Activated naive CD4-positive, alpha-beta T cell treated with anti-CD3 and anti-CD28 coated beads, Interleukin-2, amount 50 U/mL, for 72 hours (primary cell): ENCODE data around the gene MIS18A. TPM values are rescaled to one million over a fixed set of nuclear protein-coding genes. Genes with fewer than 3 reads are reported as not detected.

ENCODE experiments used
- ATAC-seq, 2 donors: fragments of 150-1000 bp; cut with Tn5 transposase; 2 replicates each; pipeline ENCODE4 v1.10.0; 2021; ENCODE audit warnings: mild to moderate bottlenecking in 2 of 2, moderate library complexity in 2 of 2
- DNase-seq, 2 donors: peaks; one replicate each; pipeline ENCODE4 v3.0.0; 2021 to 2022; ENCODE audit warnings: low spot score in 2 of 2
- H3K27ac Mint-ChIP-seq, 2 donors: one replicate each; pipeline ENCODE4 v1.8.0; 2022; ENCODE audit warnings: mild to moderate bottlenecking in 2 of 2, mixed read lengths in 2 of 2
- H3K36me3 Mint-ChIP-seq, 2 donors: one replicate each; pipeline ENCODE4 v1.8.0; 2022; ENCODE audit warnings: mixed read lengths in 2 of 2
- H3K9me3 Mint-ChIP-seq, 2 donors: one replicate each; pipeline ENCODE4 v1.8.0; 2022; ENCODE audit warnings: mixed read lengths in 2 of 2
- total RNA-seq, 2 donors: library from RNA; stranded (reverse); gene quantifications; one replicate each; pipeline ENCODE4 v1.2.3, GENCODE V29; 2022

The MIS18A gene
- total RNA-seq, 2 donors from 2014 or later: 26.6 to 29.7 TPM

GRCh38 chr21:32245971-32246370, 32.9 kb downstream of the MIS18A start:
- no peaks in the 10 kb centered on the region for H3K9me3 Mint-ChIP-seq
- H3K36me3 Mint-ChIP-seq: peaks cover 0 to 5% of the 10 kb centered on the region in 2 donors
- ATAC-seq (no peak), DNase-seq (no peak)
- no peak overlapping the region for H3K27ac Mint-ChIP-seq

- Mint-ChIP-seq H3K9me3 (peaks cover 4 to 6% of the 10 kb centered on the region in 2 donors), H3K36me3 (peaks cover 0 to 7% of the 10 kb centered on the region in 2 donors), H3K27ac (no peak overlapping the region)
- no peak for DNase-seq
- peak in 1 of 2 donors; percentile 87 for ATAC-seq
Measured at GRCh38 chr21:32240851-32241687, 37.8 kb downstream of the MIS18A start.

GRCh38 chr21:32239551-32239950, 39.3 kb downstream of the MIS18A start:
- ATAC-seq (no peak), DNase-seq (no peak)
- peaks cover 4 to 6% of the 10 kb centered on the region in 2 donors for H3K9me3 Mint-ChIP-seq
- peaks cover 0 to 7% of the 10 kb centered on the region in 2 donors for H3K36me3 Mint-ChIP-seq
- no peak overlapping the region for H3K27ac Mint-ChIP-seq

- H3K9me3 Mint-ChIP-seq: peaks cover 4 to 6% of the 10 kb centered on the region in 2 donors
- H3K36me3 Mint-ChIP-seq: peaks cover 0 to 7% of the 10 kb centered on the region in 2 donors
- ATAC-seq (no peak), DNase-seq (no peak)
- no peak overlapping the region for H3K27ac Mint-ChIP-seq
Measured at GRCh38 chr21:32238063-32238462, 40.8 kb downstream of the MIS18A start.

- ATAC-seq: peak; percentile 29 to 33
- Mint-ChIP-seq H3K27ac (no peak overlapping the region), H3K36me3 (peaks cover 0 to 7% of the 10 kb centered on the region in 2 donors), H3K9me3 (peaks cover 4 to 6% of the 10 kb centered on the region in 2 donors)
- no peak for DNase-seq
Measured at GRCh38 chr21:32237021-32237420, 41.8 kb downstream of the MIS18A start.

GRCh38 chr21:32233722-32234301, 45.0 kb downstream of the MIS18A start:
- peaks cover 4 to 6% of the 10 kb centered on the region in 2 donors for H3K9me3 Mint-ChIP-seq
- H3K27ac Mint-ChIP-seq: no peak overlapping the region
- peaks cover 0 to 6% of the 10 kb centered on the region in 2 donors for H3K36me3 Mint-ChIP-seq
- no peak for DNase-seq
- no peak for ATAC-seq

- Mint-ChIP-seq H3K27ac (no peak overlapping the region), H3K36me3 (no peaks in the 10 kb centered on the region), H3K9me3 (no peaks in the 10 kb centered on the region)
- no peak for DNase-seq
- ATAC-seq: no peak
Measured at GRCh38 chr21:32233055-32233546, 45.7 kb downstream of the MIS18A start.

- Mint-ChIP-seq H3K9me3 (peaks cover 5 to 16% of the 10 kb centered on the region in 2 donors), H3K36me3 (peaks cover 0 to 8% of the 10 kb centered on the region in 2 donors), H3K27ac (no peak overlapping the region)
- DNase-seq (no peak), ATAC-seq (no peak)
Measured at GRCh38 chr21:32226444-32226843, 52.4 kb downstream of the MIS18A start.

Other genes starting within 250 kb of the MIS18A start
- not detected for gene MRAP, start 19.8 kb upstream of the MIS18A start, total RNA-seq
- gene URB1, start 114.0 kb upstream of the MIS18A start, total RNA-seq: 10 to 100 TPM; 20.5 to 25.3 TPM
- 10 to 100 TPM in 1 of 2 donors, 1 to 10 TPM in 1; 7.8 to 15.2 TPM for gene EVA1C, start 133.7 kb upstream of the MIS18A start, total RNA-seq